Coronary artery (tissue), 2 donors: Measurements from ENCODE around the gene PPP2R5E.

ENCODE experiments used
- DNase-seq: peaks from one replicate; pipeline ENCODE4 v3.0.0-alpha.2; 2017; ENCODE audit warnings: low spot score
- H3K27ac ChIP-seq, 2 donors: fragments of 200-600 bp; sonication (generic); one replicate each; pipeline ENCODE4 v1.5.1; 2016 to 2019
- H3K4me3 ChIP-seq: fragments of 200-600 bp; sonication (generic); 2 replicates; pipeline ENCODE4 v1.5.1; 2016; ENCODE audit warnings: mild to moderate bottlenecking, moderate library complexity
- CTCF ChIP-seq: fragments of 200-600 bp; sonication (generic); IDR thresholded peaks from one replicate; pipeline ENCODE4 v1.5.1; 2019; ENCODE audit warnings: antibody characterized with exemption

The PPP2R5E gene

GRCh38 chr14:63563370-63564026, 20.3 kb upstream of the PPP2R5E start:
- Histone ChIP-seq H3K4me3 (no peak overlapping the region), H3K27ac (no peak overlapping the region)
- DNase-seq: no peak
- no peak for TF ChIP-seq CTCF

- Histone ChIP-seq H3K27ac (no peak overlapping the region), H3K4me3 (no peak overlapping the region)
- DNase-seq: no peak
- no peak for TF ChIP-seq CTCF
These were observed 19.2 kb upstream of the PPP2R5E start for GRCh38 chr14:63562405-63562804.

GRCh38 chr14:63555572-63555971, 12.4 kb upstream of the PPP2R5E start:
- H3K4me3 ChIP-seq: no peak overlapping the region
- no peak for TF ChIP-seq CTCF
- H3K27ac ChIP-seq: no peak overlapping the region
- no peak for DNase-seq

- no peak for DNase-seq
- H3K27ac ChIP-seq: no peak overlapping the region
- H3K4me3 ChIP-seq: no peak overlapping the region
- no peak for TF ChIP-seq CTCF
These were observed 8.2 kb upstream of the PPP2R5E start for GRCh38 chr14:63551332-63551731.

- TF ChIP-seq CTCF: no peak
- H3K27ac ChIP-seq: no peak overlapping the region
- DNase-seq: no peak
- H3K4me3 ChIP-seq: no peak overlapping the region
These were observed 4.7 kb upstream of the PPP2R5E start for GRCh38 chr14:63547798-63548335.

- TF ChIP-seq CTCF: no peak
- no peak for DNase-seq
These were observed 2.3 kb upstream of the PPP2R5E start for GRCh38 chr14:63545431-63545830.

GRCh38 chr14:63544591-63545299, 1.6 kb upstream of the PPP2R5E start:
- no peak for DNase-seq
- H3K4me3 ChIP-seq: peak overlapping the region; percentile 95
- H3K27ac ChIP-seq: no peak overlapping the region
- no peak for TF ChIP-seq CTCF

More at GRCh38 chr14:63545431-63545830, 2.3 kb upstream of the PPP2R5E start:
- H3K27ac ChIP-seq: no peak overlapping the region
- H3K4me3 ChIP-seq: no peak overlapping the region
